NOMO-1 (cell line): ENCODE data around the gene DUSP18.
"Not testable (repeated sequence)": the region's sequence is repeated elsewhere in the genome, so short reads cannot be mapped to it uniquely, and the experiment has no call there.

ENCODE experiments used
- DNase-seq, 2 experiments: peaks; one replicate each; lab custom pipeline; 2025; ENCODE audit not compliant: unreplicated experiment in 2 of 2; lab: John Stamatoyannopoulos, UW

The DUSP18 gene

GRCh38 chr22:30640839-30641430 lies 26.7 kb downstream of the DUSP18 start:
- DNase-seq: no peak

- DNase-seq: no peak
Observed at GRCh38 chr22:30640361-30640760, 27.3 kb downstream of the DUSP18 start.

GRCh38 chr22:30637701-30638114 lies 30.0 kb downstream of the DUSP18 start:
- DNase-seq: no peak

- no peak for DNase-seq
Observed at GRCh38 chr22:30636226-30637077, 31.2 kb downstream of the DUSP18 start.

- peak; percentile 86 to 91 for DNase-seq
Observed at GRCh38 chr22:30635273-30636225, 32.1 kb downstream of the DUSP18 start, which contains the start of gene SLC35E4. Gene SLC35E4, plus strand, starts transcription at chr22:30635781. Its CDS starts 670 bp downstream, at chr22:30636451.

- peak; percentile 78 to 79 for DNase-seq
Observed at GRCh38 chr22:30634471-30635233, 33.0 kb downstream of the DUSP18 start.

GRCh38 chr22:30631469-30631868 lies 36.2 kb downstream of the DUSP18 start:
- not testable (repeated sequence) for DNase-seq

- no peak for DNase-seq
Observed at GRCh38 chr22:30628491-30628890, 39.2 kb downstream of the DUSP18 start.

GRCh38 chr22:30627471-30627870 lies 40.2 kb downstream of the DUSP18 start:
- no peak for DNase-seq

GRCh38 chr22:30626413-30626812 lies 41.3 kb downstream of the DUSP18 start:
- no peak for DNase-seq

GRCh38 chr22:30619909-30620308 lies 47.8 kb downstream of the DUSP18 start:
- DNase-seq: not testable (repeated sequence)

- DNase-seq: no peak
Observed at GRCh38 chr22:30617819-30618218, 49.9 kb downstream of the DUSP18 start.

- no peak for DNase-seq
Observed at GRCh38 chr22:30615543-30615954, 52.1 kb downstream of the DUSP18 start.

- DNase-seq: no peak
Observed at GRCh38 chr22:30614879-30615278, 52.8 kb downstream of the DUSP18 start.

GRCh38 chr22:30614268-30614667 lies 53.4 kb downstream of the DUSP18 start:
- DNase-seq: no peak

- no peak for DNase-seq
Observed at GRCh38 chr22:30612789-30613188, 54.9 kb downstream of the DUSP18 start.
